NOMO-1 treated with dmso at 0.1 percent for 144 hours (cell line): ENCODE measurements around the gene WHRN.

Experiments used
- DNase-seq: peaks from one replicate; lab custom pipeline; 2025; ENCODE audit not compliant: unreplicated experiment; lab: John Stamatoyannopoulos, UW

The WHRN gene

GRCh38 chr9:114426046-114426948 is 79.0 kb downstream of the WHRN start:
- DNase-seq: no peak

- no peak for DNase-seq
Observed at GRCh38 chr9:114425126-114425525, 80.1 kb downstream of the WHRN start.

- DNase-seq: no peak
Observed at GRCh38 chr9:114424126-114424525, 81.1 kb downstream of the WHRN start.

GRCh38 chr9:114423181-114423580 is 82.1 kb downstream of the WHRN start:
- DNase-seq: no peak

- no peak for DNase-seq
Observed at GRCh38 chr9:114421147-114421546, 84.1 kb downstream of the WHRN start.

- DNase-seq: no peak
Observed at GRCh38 chr9:114419796-114420195, 85.5 kb downstream of the WHRN start.

- DNase-seq: no peak
Observed at GRCh38 chr9:114418053-114418452, 87.2 kb downstream of the WHRN start.

GRCh38 chr9:114417511-114417910 is 87.8 kb downstream of the WHRN start:
- no peak for DNase-seq

GRCh38 chr9:114416906-114417305 is 88.4 kb downstream of the WHRN start:
- DNase-seq: no peak

GRCh38 chr9:114416290-114416689 is 89.0 kb downstream of the WHRN start:
- no peak for DNase-seq

GRCh38 chr9:114414346-114414745 is 90.9 kb downstream of the WHRN start:
- DNase-seq: no peak

- DNase-seq: no peak
Observed at GRCh38 chr9:114413861-114414301, 91.4 kb downstream of the WHRN start.

GRCh38 chr9:114412048-114412683 is 93.1 kb downstream of the WHRN start:
- no peak for DNase-seq

- no peak for DNase-seq
Observed at GRCh38 chr9:114411452-114411851, 93.8 kb downstream of the WHRN start.

- DNase-seq: no peak
Observed at GRCh38 chr9:114410910-114411309, 94.4 kb downstream of the WHRN start.

- no peak for DNase-seq
Observed at GRCh38 chr9:114409842-114410241, 95.4 kb downstream of the WHRN start.

GRCh38 chr9:114409103-114409780 is 96.0 kb downstream of the WHRN start:
- peak; percentile 18 for DNase-seq

GRCh38 chr9:114408645-114409044 is 96.6 kb downstream of the WHRN start:
- DNase-seq: no peak

GRCh38 chr9:114407889-114408288 is 97.4 kb downstream of the WHRN start:
- no peak for DNase-seq

GRCh38 chr9:114406441-114406840 is 98.8 kb downstream of the WHRN start:
- DNase-seq: no peak

- peak; percentile 56 for DNase-seq
Observed at GRCh38 chr9:114405294-114406034, 99.8 kb downstream of the WHRN start.
